ENCODE measurements around the gene DSC2.

The DSC2 gene

GRCh38 chr18:31098878-31099277 is 3.3 kb downstream of the DSC2 start:
- DNase-seq (ENCODE audit: low spot score), result no peak

GRCh38 chr18:31097666-31098065 is 4.6 kb downstream of the DSC2 start:
- DNase-seq (ENCODE audit: low spot score), result no peak

GRCh38 chr18:31093880-31094279 is 8.3 kb downstream of the DSC2 start:
- DNase-seq (ENCODE audit: low spot score), result no peak

- DNase-seq (ENCODE audit: low spot score), result no peak
These were observed 8.9 kb downstream of the DSC2 start for GRCh38 chr18:31093294-31093693.

GRCh38 chr18:31091350-31091749 is 10.9 kb downstream of the DSC2 start:
- no peak for DNase-seq (ENCODE audit: low spot score)

- no peak for DNase-seq (ENCODE audit: low spot score)
These were observed 13.7 kb downstream of the DSC2 start for GRCh38 chr18:31088532-31088931.

- DNase-seq (ENCODE audit: low spot score), result no peak
These were observed 22.2 kb downstream of the DSC2 start for GRCh38 chr18:31079973-31080372.

- no peak for DNase-seq (ENCODE audit: low spot score)
These were observed 24.3 kb downstream of the DSC2 start for GRCh38 chr18:31077878-31078277.

GRCh38 chr18:31072175-31072574 is 30.0 kb downstream of the DSC2 start:
- no peak for DNase-seq (ENCODE audit: low spot score)

GRCh38 chr18:31070206-31070605 is 32.0 kb downstream of the DSC2 start:
- no peak for DNase-seq (ENCODE audit: low spot score)

- no peak for DNase-seq (ENCODE audit: low spot score)
These were observed 36.0 kb downstream of the DSC2 start for GRCh38 chr18:31066266-31066665.

GRCh38 chr18:31065036-31065773 is 37.0 kb downstream of the DSC2 start:
- no peak for DNase-seq (ENCODE audit: low spot score)

- no peak for DNase-seq (ENCODE audit: low spot score)
These were observed 38.1 kb downstream of the DSC2 start for GRCh38 chr18:31064130-31064529.

GRCh38 chr18:31061945-31062344 is 40.3 kb downstream of the DSC2 start:
- no peak for DNase-seq (ENCODE audit: low spot score)

- no peak for DNase-seq (ENCODE audit: low spot score)
These were observed 43.3 kb downstream of the DSC2 start for GRCh38 chr18:31058897-31059296.

- no peak for DNase-seq (ENCODE audit: low spot score)
These were observed 44.3 kb downstream of the DSC2 start for GRCh38 chr18:31057917-31058316.

- DNase-seq (ENCODE audit: low spot score), result no peak
These were observed 45.2 kb downstream of the DSC2 start for GRCh38 chr18:31057051-31057450.

GRCh38 chr18:31056296-31056695 is 45.9 kb downstream of the DSC2 start:
- DNase-seq (ENCODE audit: low spot score), result no peak

GRCh38 chr18:31050635-31051034 is 51.6 kb downstream of the DSC2 start:
- DNase-seq (ENCODE audit: low spot score), result no peak

- DNase-seq (ENCODE audit: low spot score), result no peak
These were observed 53.0 kb downstream of the DSC2 start for GRCh38 chr18:31049189-31049588.

GRCh38 chr18:31048216-31048615 is 54.0 kb downstream of the DSC2 start:
- DNase-seq (ENCODE audit: low spot score), result no peak

- DNase-seq (ENCODE audit: low spot score), result no peak
These were observed 55.3 kb downstream of the DSC2 start for GRCh38 chr18:31046916-31047315.

- no peak for DNase-seq (ENCODE audit: low spot score)
These were observed 56.6 kb downstream of the DSC2 start for GRCh38 chr18:31045599-31045998.

GRCh38 chr18:31044926-31045325 is 57.3 kb downstream of the DSC2 start:
- DNase-seq (ENCODE audit: low spot score), result no peak

Measured in ecto neural progenitor cell (in vitro differentiated cells).